ENCODE results near the gene ZNF439.
A peak's percentile ranks its signal among the peaks of the same experiment; 100 is the strongest.
"Not testable (repeated sequence)": the region's sequence is repeated elsewhere in the genome, so short reads cannot be mapped to it uniquely, and the experiment has no call there.

Gene ZNF439

GRCh38 chr19:11873762-11874161 lies 25.2 kb downstream of the ZNF439 start:
- Histone ChIP-seq H3K27me3 (replicated peaks; ENCODE audit: control insufficient read depth, insufficient read depth, low read length) (no peaks in the 10 kb centered on the region), H3K9me3 (ENCODE audit: control insufficient read depth, low read length) (peaks cover 40% of the 10 kb centered on the region), H3K4me1 (ENCODE audit: control insufficient read depth, insufficient read depth, low read length) (no peaks in the 10 kb centered on the region), H3K4me3 (ENCODE audit: low read length) (no peak overlapping the region), H3K9ac (ENCODE audit: low read length) (no peak overlapping the region), H3K36me3 (ENCODE audit: control insufficient read depth, insufficient read depth, low read length, severe bottlenecking) (peaks cover 3% of the 10 kb centered on the region)
- no peak for DNase-seq (ENCODE audit: low read depth)

GRCh38 chr19:11879687-11880266 lies 31.3 kb downstream of the ZNF439 start:
- DNase-seq (ENCODE audit: low read depth), result peak; percentile 35

DNA sequence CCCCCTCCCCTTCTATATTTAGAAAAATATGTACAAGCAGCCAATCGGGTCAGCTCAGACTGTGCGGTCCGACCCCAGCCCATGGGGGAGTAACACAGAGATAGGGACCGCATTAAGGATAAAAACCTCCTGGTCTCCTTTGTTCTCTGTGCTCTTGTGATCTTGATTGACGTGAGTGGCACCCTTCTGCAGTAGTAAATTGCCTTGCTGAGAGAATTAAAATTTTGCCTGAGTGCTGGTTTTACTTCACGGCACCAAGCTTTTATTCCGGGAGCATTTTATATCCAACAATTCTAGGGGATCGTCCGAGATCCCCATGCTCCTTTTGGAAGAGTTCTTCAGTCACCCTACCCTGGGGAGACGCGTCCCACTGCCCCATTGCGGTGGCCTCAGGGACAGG lies 32.1 kb downstream of the ZNF439 start:
- Histone ChIP-seq H3K4me3 (ENCODE audit: low read length) (no peak overlapping the region), H3K9me3 (ENCODE audit: control insufficient read depth, low read length) (no peaks in the 10 kb centered on the region), H3K9ac (ENCODE audit: low read length) (no peak overlapping the region), H3K36me3 (ENCODE audit: control insufficient read depth, insufficient read depth, low read length, severe bottlenecking) (no peaks in the 10 kb centered on the region), H3K27me3 (replicated peaks; ENCODE audit: control insufficient read depth, insufficient read depth, low read length) (peaks cover 15% of the 10 kb centered on the region), H3K4me1 (ENCODE audit: control insufficient read depth, insufficient read depth, low read length) (peaks cover 5% of the 10 kb centered on the region)
- no peak for DNase-seq (ENCODE audit: low read depth)

More at GRCh38 chr19:11879687-11880266, 31.3 kb downstream of the ZNF439 start:
- peaks cover 15% of the 10 kb centered on the region for H3K27me3 ChIP-seq (replicated peaks; ENCODE audit: control insufficient read depth, insufficient read depth, low read length)
- H3K36me3 ChIP-seq (ENCODE audit: control insufficient read depth, insufficient read depth, low read length, severe bottlenecking); H3K9ac ChIP-seq (ENCODE audit: low read length); H3K4me1 ChIP-seq (ENCODE audit: control insufficient read depth, insufficient read depth, low read length); H3K4me3 ChIP-seq (ENCODE audit: low read length); H3K9me3 ChIP-seq (ENCODE audit: control insufficient read depth, low read length): not testable (repeated sequence)

GRCh38 chr19:11881151-11881800 lies 32.8 kb downstream of the ZNF439 start:
- DNase-seq (ENCODE audit: low read depth), result peak; percentile 83
- H3K4me3 ChIP-seq (ENCODE audit: low read length), result peak overlapping the region; percentile 7
- H3K9ac ChIP-seq (ENCODE audit: low read length), result no peak overlapping the region
- no peaks in the 10 kb centered on the region for H3K9me3 ChIP-seq (ENCODE audit: control insufficient read depth, low read length)
- peaks cover 5% of the 10 kb centered on the region for H3K4me1 ChIP-seq (ENCODE audit: control insufficient read depth, insufficient read depth, low read length)
- peaks cover 15% of the 10 kb centered on the region for H3K27me3 ChIP-seq (replicated peaks; ENCODE audit: control insufficient read depth, insufficient read depth, low read length)
- no peaks in the 10 kb centered on the region for H3K36me3 ChIP-seq (ENCODE audit: control insufficient read depth, insufficient read depth, low read length, severe bottlenecking)

- Histone ChIP-seq H3K9me3 (ENCODE audit: control insufficient read depth, low read length) (no peaks in the 10 kb centered on the region), H3K36me3 (ENCODE audit: control insufficient read depth, insufficient read depth, low read length, severe bottlenecking) (no peaks in the 10 kb centered on the region), H3K27me3 (replicated peaks; ENCODE audit: control insufficient read depth, insufficient read depth, low read length) (peaks cover 15% of the 10 kb centered on the region), H3K9ac (ENCODE audit: low read length) (no peak overlapping the region), H3K4me3 (ENCODE audit: low read length) (no peak overlapping the region), H3K4me1 (ENCODE audit: control insufficient read depth, insufficient read depth, low read length) (peaks cover 9% of the 10 kb centered on the region)
- DNase-seq (ENCODE audit: low read depth), result no peak
Measured at GRCh38 chr19:11882606-11883005, 34.1 kb downstream of the ZNF439 start.

- Histone ChIP-seq H3K4me3 (ENCODE audit: low read length) (peak overlapping the region; percentile 93), H3K4me1 (ENCODE audit: control insufficient read depth, insufficient read depth, low read length) (peaks cover 17% of the 10 kb centered on the region), H3K9me3 (ENCODE audit: control insufficient read depth, low read length) (no peaks in the 10 kb centered on the region), H3K27me3 (replicated peaks; ENCODE audit: control insufficient read depth, insufficient read depth, low read length) (peaks cover 8% of the 10 kb centered on the region), H3K9ac (ENCODE audit: low read length) (peak overlapping the region; percentile 88), H3K36me3 (ENCODE audit: control insufficient read depth, insufficient read depth, low read length, severe bottlenecking) (no peaks in the 10 kb centered on the region)
- DNase-seq (ENCODE audit: low read depth), result no peak
Measured at GRCh38 chr19:11887234-11887610, 38.7 kb downstream of the ZNF439 start.

GRCh38 chr19:11887611-11888531 lies 39.3 kb downstream of the ZNF439 start, which contains the start of gene ZNF69:
TSS of gene ZNF69 (plus strand) at chr19:11887782. CDS start at chr19:11887924, 142 bp downstream.
- peak; percentile 89 for DNase-seq (ENCODE audit: low read depth)
- Histone ChIP-seq H3K9ac (ENCODE audit: low read length) (peak within 1 kb of the TSS; percentile 88), H3K36me3 (ENCODE audit: control insufficient read depth, insufficient read depth, low read length, severe bottlenecking) (no peaks in the 10 kb centered on the region), H3K9me3 (ENCODE audit: control insufficient read depth, low read length) (no peaks in the 10 kb centered on the region), H3K4me1 (ENCODE audit: control insufficient read depth, insufficient read depth, low read length) (peaks cover 17% of the 10 kb centered on the region), H3K27me3 (replicated peaks; ENCODE audit: control insufficient read depth, insufficient read depth, low read length) (peaks cover 3% of the 10 kb centered on the region), H3K4me3 (ENCODE audit: low read length) (peak within 1 kb of the TSS; percentile 93)

DNA sequence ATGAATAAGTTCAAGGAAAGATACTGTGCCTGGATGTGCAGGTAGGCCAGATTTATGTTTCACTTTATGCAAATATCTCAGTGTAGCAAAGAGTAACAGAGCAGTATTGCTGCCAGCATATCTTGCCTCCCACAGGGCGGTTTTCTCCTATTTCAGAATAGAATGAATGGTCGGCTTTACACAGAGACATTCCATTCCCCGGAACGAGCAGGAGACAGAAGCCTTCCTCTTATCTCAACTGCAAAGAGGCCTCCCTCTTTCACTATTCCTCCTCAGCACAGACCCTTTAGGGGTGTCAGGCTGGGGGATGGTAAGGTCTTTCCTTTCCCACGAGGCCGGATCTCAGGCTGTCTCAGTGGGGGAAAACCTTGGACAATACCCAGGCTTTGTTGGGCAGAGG lies 41.4 kb downstream of the ZNF439 start:
- H3K36me3 ChIP-seq (ENCODE audit: control insufficient read depth, insufficient read depth, low read length, severe bottlenecking); H3K4me3 ChIP-seq (ENCODE audit: low read length); H3K9ac ChIP-seq (ENCODE audit: low read length); H3K27me3 ChIP-seq (replicated peaks; ENCODE audit: control insufficient read depth, insufficient read depth, low read length); DNase-seq (ENCODE audit: low read depth); H3K9me3 ChIP-seq (ENCODE audit: control insufficient read depth, low read length): not testable (repeated sequence)
- H3K4me1 ChIP-seq (ENCODE audit: control insufficient read depth, insufficient read depth, low read length), result peaks cover 13% of the 10 kb centered on the region

- H3K27me3 ChIP-seq (replicated peaks; ENCODE audit: control insufficient read depth, insufficient read depth, low read length), result no peaks in the 10 kb centered on the region
- no peak for DNase-seq (ENCODE audit: low read depth)
- H3K4me3 ChIP-seq (ENCODE audit: low read length), result no peak overlapping the region
- H3K36me3 ChIP-seq (ENCODE audit: control insufficient read depth, insufficient read depth, low read length, severe bottlenecking), result no peaks in the 10 kb centered on the region
- no peak overlapping the region for H3K9ac ChIP-seq (ENCODE audit: low read length)
- H3K9me3 ChIP-seq (ENCODE audit: control insufficient read depth, low read length), result no peaks in the 10 kb centered on the region
- H3K4me1 ChIP-seq (ENCODE audit: control insufficient read depth, insufficient read depth, low read length), result peaks cover 13% of the 10 kb centered on the region
Measured at GRCh38 chr19:11890634-11891033, 42.1 kb downstream of the ZNF439 start.

- Histone ChIP-seq H3K9me3 (ENCODE audit: control insufficient read depth, low read length) (peaks cover under 1% of the 10 kb centered on the region), H3K4me1 (ENCODE audit: control insufficient read depth, insufficient read depth, low read length) (no peaks in the 10 kb centered on the region), H3K27me3 (replicated peaks; ENCODE audit: control insufficient read depth, insufficient read depth, low read length) (no peaks in the 10 kb centered on the region), H3K9ac (ENCODE audit: low read length) (no peak overlapping the region), H3K36me3 (ENCODE audit: control insufficient read depth, insufficient read depth, low read length, severe bottlenecking) (no peaks in the 10 kb centered on the region), H3K4me3 (ENCODE audit: low read length) (no peak overlapping the region)
- no peak for DNase-seq (ENCODE audit: low read depth)
Measured at GRCh38 chr19:11894851-11895250, 46.3 kb downstream of the ZNF439 start.

- Histone ChIP-seq H3K4me1 (ENCODE audit: control insufficient read depth, insufficient read depth, low read length) (no peaks in the 10 kb centered on the region), H3K36me3 (ENCODE audit: control insufficient read depth, insufficient read depth, low read length, severe bottlenecking) (peaks cover 27% of the 10 kb centered on the region), H3K9me3 (ENCODE audit: control insufficient read depth, low read length) (peaks cover 69% of the 10 kb centered on the region), H3K27me3 (replicated peaks; ENCODE audit: control insufficient read depth, insufficient read depth, low read length) (no peaks in the 10 kb centered on the region), H3K9ac (ENCODE audit: low read length) (no peak overlapping the region), H3K4me3 (ENCODE audit: low read length) (no peak overlapping the region)
- DNase-seq (ENCODE audit: low read depth), result no peak
Measured at GRCh38 chr19:11902228-11902627, 53.7 kb downstream of the ZNF439 start.

Data from adipocyte (in vitro differentiated cells).